ENCODE results near the gene SAMD9L.

GRCh38 chr7:93097388-93097787 is 50.8 kb downstream of the SAMD9L start:
- no peak for TF ChIP-seq TAF1 (IDR thresholded peaks at IDR 0.05; ENCODE audit: borderline replicate concordance, low read depth, low read length)
- TF ChIP-seq SMC3 (IDR thresholded peaks at IDR 0.05; ENCODE audit: low read depth, low read length), result no peak
- no peak for TF ChIP-seq NRF1 (IDR thresholded peaks at IDR 0.05; ENCODE audit: low read depth, low read length)
- TF ChIP-seq RXRA (IDR thresholded peaks at IDR 0.05; ENCODE audit: borderline replicate concordance, low read depth), result no peak
- TF ChIP-seq ELF1 (IDR thresholded peaks at IDR 0.05), result no peak
- no peak for TF ChIP-seq JUND (IDR thresholded peaks at IDR 0.05)
- no peak for TF ChIP-seq EP300 (IDR thresholded peaks at IDR 0.05; ENCODE audit: borderline replicate concordance in 1 of 2, low read depth in 1 of 2, low read length in 1 of 2)
- no peak for TF ChIP-seq POLR2AphosphoS5 (IDR thresholded peaks at IDR 0.05; ENCODE audit: low read depth, low read length)

All from SK-N-SH (cell line).